ENCODE results near the gene KLK4. TPM values are rescaled to one million over a fixed set of nuclear protein-coding genes. Genes with fewer than 3 reads are reported as not detected.

KLK4 gene
- polyA plus RNA-seq, 3 donors = not detected

DNA sequence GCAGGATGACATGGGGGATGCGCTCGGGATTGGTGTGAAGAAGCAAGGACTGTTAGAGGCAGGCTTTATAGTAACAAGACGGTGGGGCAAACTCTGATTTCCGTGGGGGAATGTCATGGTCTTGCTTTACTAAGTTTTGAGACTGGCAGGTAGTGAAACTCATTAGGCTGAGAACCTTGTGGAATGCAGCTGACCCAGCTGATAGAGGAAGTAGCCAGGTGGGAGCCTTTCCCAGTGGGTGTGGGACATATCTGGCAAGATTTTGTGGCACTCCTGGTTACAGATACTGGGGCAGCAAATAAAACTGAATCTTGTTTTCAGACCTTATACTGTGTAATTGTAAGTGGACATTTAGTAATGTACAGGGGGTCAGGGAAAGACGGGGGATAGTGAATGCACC is 31.0 kb downstream of the KLK4 start:
- Histone ChIP-seq H3K4me1 (ENCODE audit: control insufficient read depth in 1 of 2, insufficient read depth in 2 of 2, low read length in 2 of 2) (no peaks in the 10 kb centered on the region), H3K27ac (ENCODE audit: low read depth in 1 of 2, low read length in 2 of 2) (no peak overlapping the region), H3K36me3 (replicated peaks in 1 of 2; ENCODE audit: control insufficient read depth in 1 of 2, insufficient read depth in 2 of 2, low read length in 2 of 2) (no peaks in the 10 kb centered on the region), H3K79me2 (ENCODE audit: insufficient read depth, low read length) (no peaks in the 10 kb centered on the region), H3K4me2 (replicated peaks; ENCODE audit: extremely low read depth, low read length, poor library complexity, severe bottlenecking) (no peak overlapping the region), H3K27me3 (ENCODE audit: control insufficient read depth in 2 of 2, insufficient read depth in 2 of 2, low read length in 2 of 2) (no peaks in the 10 kb centered on the region), H3K4me3 (replicated peaks in 1 of 3; ENCODE audit: low read depth in 2 of 3, low read length in 3 of 3) (no peak overlapping the region), H3K9me3 (replicated peaks in 1 of 2; ENCODE audit: control insufficient read depth in 1 of 2, insufficient read depth in 1 of 2, low read length in 2 of 2) (no peaks in the 10 kb centered on the region), H4K20me1 (ENCODE audit: insufficient read depth, low read length) (no peaks in the 10 kb centered on the region), H3K9ac (ENCODE audit: insufficient read depth, low read length, poor library complexity, severe bottlenecking) (no peak overlapping the region), H2AFZ (ENCODE audit: insufficient read depth, low read depth, low read length, poor library complexity, severe bottlenecking) (no peak overlapping the region)
- H3K36me3 Mint-ChIP-seq = no peaks in the 10 kb centered on the region
- no peak overlapping the region for H3K27ac Mint-ChIP-seq
- H3K9me3 Mint-ChIP-seq = peaks cover 0 to 1% (median 0%) of the 10 kb centered on the region in 7 donors
- no peak for DNase-seq
- H3K4me1 Mint-ChIP-seq = no peaks in the 10 kb centered on the region
- H3K27me3 Mint-ChIP-seq (ENCODE audit: low read depth in 3 of 3) = peaks cover 5 to 19% (median 14%) of the 10 kb centered on the region in 3 donors
- WGBS (ENCODE audit: insufficient coverage) = 82% methylated on average over 5 of the region's 5 CpGs
- TF ChIP-seq, protein P1, sequence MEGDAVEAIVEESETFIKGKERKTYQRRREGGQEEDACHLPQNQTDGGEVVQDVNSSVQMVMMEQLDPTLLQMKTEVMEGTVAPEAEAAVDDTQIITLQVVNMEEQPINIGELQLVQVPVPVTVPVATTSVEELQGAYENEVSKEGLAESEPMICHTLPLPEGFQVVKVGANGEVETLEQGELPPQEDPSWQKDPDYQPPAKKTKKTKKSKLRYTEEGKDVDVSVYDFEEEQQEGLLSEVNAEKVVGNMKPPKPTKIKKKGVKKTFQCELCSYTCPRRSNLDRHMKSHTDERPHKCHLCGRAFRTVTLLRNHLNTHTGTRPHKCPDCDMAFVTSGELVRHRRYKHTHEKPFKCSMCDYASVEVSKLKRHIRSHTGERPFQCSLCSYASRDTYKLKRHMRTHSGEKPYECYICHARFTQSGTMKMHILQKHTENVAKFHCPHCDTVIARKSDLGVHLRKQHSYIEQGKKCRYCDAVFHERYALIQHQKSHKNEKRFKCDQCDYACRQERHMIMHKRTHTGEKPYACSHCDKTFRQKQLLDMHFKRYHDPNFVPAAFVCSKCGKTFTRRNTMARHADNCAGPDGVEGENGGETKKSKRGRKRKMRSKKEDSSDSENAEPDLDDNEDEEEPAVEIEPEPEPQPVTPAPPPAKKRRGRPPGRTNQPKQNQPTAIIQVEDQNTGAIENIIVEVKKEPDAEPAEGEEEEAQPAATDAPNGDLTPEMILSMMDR (IDR thresholded peaks at IDR 0.05) = no peak
- no peak overlapping the region for H3K4me3 Mint-ChIP-seq
- intact Hi-C loops (cut with micrococcal nuclease) = no loop called here

DNA sequence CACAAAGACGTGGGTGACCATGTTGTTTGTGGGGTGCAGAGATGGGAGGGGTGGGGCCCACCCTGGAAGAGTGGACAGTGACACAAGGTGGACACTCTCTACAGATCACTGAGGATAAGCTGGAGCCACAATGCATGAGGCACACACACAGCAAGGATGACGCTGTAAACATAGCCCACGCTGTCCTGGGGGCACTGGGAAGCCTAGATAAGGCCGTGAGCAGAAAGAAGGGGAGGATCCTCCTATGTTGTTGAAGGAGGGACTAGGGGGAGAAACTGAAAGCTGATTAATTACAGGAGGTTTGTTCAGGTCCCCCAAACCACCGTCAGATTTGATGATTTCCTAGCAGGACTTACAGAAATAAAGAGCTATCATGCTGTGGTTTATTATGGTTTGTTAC is 32.3 kb downstream of the KLK4 start:
- Mint-ChIP-seq H3K27me3 (ENCODE audit: low read depth in 3 of 3) (peaks cover 4 to 17% (median 13%) of the 10 kb centered on the region in 3 donors), H3K9me3 (peaks cover 0 to 1% (median 0%) of the 10 kb centered on the region in 7 donors), H3K4me1 (no peaks in the 10 kb centered on the region), H3K36me3 (no peaks in the 10 kb centered on the region), H3K27ac (no peak overlapping the region), H3K4me3 (no peak overlapping the region)
- Histone ChIP-seq H3K9me3 (replicated peaks in 1 of 2; ENCODE audit: control insufficient read depth in 1 of 2, insufficient read depth in 1 of 2, low read length in 2 of 2) (no peaks in the 10 kb centered on the region), H3K36me3 (replicated peaks in 1 of 2; ENCODE audit: control insufficient read depth in 1 of 2, insufficient read depth in 2 of 2, low read length in 2 of 2) (no peaks in the 10 kb centered on the region), H2AFZ (ENCODE audit: insufficient read depth, low read depth, low read length, poor library complexity, severe bottlenecking) (no peak overlapping the region), H3K9ac (ENCODE audit: insufficient read depth, low read length, poor library complexity, severe bottlenecking) (no peak overlapping the region), H3K27me3 (ENCODE audit: control insufficient read depth in 2 of 2, insufficient read depth in 2 of 2, low read length in 2 of 2) (no peaks in the 10 kb centered on the region), H3K4me1 (ENCODE audit: control insufficient read depth in 1 of 2, insufficient read depth in 2 of 2, low read length in 2 of 2) (no peaks in the 10 kb centered on the region), H4K20me1 (ENCODE audit: insufficient read depth, low read length) (no peaks in the 10 kb centered on the region), H3K27ac (ENCODE audit: low read depth in 1 of 2, low read length in 2 of 2) (no peak overlapping the region), H3K79me2 (ENCODE audit: insufficient read depth, low read length) (no peaks in the 10 kb centered on the region), H3K4me2 (replicated peaks; ENCODE audit: extremely low read depth, low read length, poor library complexity, severe bottlenecking) (no peak overlapping the region), H3K4me3 (replicated peaks in 1 of 3; ENCODE audit: low read depth in 2 of 3, low read length in 3 of 3) (no peak overlapping the region)
- 94% methylated on average over 2 of the region's 5 CpGs for WGBS (ENCODE audit: insufficient coverage)
- TF ChIP-seq, protein P1 (IDR thresholded peaks at IDR 0.05) = no peak
- intact Hi-C loops (cut with micrococcal nuclease) = no loop called here
- DNase-seq = no peak
